Activated CD4-positive, alpha-beta T cell treated with anti-CD3 and anti-CD28 coated beads for 48 hours (primary cell): Measurements from ENCODE around the gene RAB1A.

Experiments
- DNase-seq: peaks from one replicate; pipeline ENCODE4 v3.0.0-alpha.2; 2020

The RAB1A gene

DNA sequence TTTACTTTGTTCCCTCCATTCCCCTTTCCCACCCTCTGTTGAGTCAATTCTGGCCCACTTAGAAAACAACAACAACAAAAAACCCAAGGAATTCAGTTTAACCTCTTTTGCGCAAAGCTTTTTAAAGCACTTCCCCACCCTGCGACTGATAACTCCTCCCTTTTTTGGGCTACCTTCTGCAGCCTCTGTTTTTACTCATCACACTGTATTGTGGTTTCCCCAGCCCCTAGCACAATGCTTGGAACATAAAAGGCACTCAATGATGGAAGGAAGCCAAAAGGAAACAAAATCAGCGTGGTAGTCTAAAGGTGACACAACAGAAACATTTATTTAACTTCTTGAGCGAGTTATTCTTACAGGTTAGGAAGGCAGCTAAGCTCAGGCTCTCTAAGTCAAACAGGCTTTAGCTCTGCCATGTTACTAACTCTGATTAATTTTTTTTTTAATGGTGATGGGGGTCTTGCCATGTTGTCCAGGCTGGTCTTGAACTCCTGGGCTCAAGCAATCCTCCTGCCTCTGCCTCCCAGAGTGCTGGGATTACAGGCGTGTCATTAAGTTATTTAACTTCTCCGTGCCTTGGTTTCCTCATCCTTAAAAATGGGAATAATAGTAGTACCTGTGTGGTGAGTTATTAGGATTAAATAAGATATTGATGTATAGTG, 72.4 kb downstream of the RAB1A start:
- peak; percentile 62 for DNase-seq

GRCh38 chr2:65057054-65057375, 72.9 kb downstream of the RAB1A start:
- DNase-seq: no peak

DNA sequence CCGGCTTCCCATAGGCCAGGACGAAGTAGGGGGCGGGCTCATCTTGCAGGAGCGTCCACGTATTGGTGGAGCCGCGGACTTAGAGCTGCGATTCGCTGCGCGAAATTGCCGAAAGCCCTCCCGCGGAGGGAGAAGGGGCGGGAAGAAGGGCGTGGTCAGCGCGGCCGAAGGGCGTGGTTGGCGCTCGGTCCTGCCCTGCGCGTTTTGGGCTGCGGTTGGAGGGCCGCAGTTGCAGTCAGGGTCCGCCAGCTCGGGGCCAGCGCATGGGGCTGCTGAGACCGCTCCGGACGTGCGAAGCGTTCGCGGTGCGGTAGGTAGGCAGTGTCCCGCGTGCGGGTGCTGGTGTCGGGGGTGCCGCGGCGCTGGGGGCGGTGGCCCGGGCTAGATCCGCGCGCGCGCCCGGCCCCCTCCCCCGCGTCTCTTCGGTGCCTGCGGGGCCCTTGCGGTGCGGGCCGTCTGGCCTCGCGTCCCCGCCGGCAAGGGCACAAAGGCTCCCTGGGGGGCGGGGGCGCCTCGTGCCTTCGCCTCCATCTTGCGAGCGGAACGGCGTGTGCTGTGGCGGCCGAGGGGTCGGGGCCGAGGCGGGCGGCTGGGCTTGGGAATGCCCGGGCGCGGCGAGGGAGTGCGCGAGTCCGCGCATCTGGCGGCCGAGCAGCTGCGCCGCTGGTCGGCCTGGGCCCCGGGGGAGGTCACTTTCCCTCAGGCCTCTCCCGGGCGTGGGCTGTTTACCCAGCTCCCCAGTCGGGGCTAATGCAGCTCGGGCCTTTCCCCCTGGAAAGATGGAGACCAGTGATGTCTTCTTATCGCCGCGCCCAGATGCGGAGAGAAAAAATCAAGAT, 73.5 kb downstream of the RAB1A start, which contains the start of gene CEP68:
Gene CEP68 (plus strand): TSS at position 202 of the 839 bp plus-strand sequence. CDS start 13,029 bp downstream, outside the sequence.
- peak; percentile 98 for DNase-seq

DNA sequence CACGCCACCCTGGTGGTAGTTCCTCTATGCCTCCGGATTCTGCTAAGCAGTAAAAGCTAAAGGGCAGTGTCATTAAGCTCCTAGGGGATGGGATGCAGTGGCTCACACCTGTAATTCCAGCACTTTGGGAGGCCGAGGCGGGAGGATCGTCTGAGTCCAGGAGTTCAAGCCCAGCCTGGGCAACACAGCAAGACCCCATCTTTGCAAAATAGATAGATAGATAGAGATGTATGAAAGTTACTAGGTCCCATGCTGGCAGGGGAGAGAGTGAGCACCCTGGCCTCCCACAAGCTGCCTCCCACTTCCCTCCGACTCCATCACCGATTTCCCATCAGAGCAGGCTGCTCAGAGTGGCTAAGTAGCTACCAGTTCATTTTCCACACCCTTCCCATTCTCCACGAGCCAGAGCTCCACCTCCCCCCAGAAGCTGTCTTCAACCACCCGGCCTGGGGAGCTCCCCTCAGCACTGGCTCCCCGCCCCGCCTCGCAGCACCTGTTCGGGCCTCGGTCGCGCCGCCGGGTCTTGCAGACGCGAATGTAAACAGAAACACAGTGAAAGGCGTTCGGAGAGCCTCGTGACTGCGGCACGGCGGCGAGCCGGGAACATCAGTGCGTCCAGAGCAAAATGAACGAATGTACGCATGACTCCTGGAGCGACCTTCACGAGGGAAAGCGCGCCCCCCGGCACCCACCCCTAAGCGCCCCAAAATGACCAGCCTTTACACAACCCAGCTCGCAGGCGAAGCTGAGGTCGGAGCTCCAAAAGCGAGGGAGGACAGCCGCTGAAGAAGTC, 74.3 kb downstream of the RAB1A start:
- DNase-seq: peak; percentile 70

DNA sequence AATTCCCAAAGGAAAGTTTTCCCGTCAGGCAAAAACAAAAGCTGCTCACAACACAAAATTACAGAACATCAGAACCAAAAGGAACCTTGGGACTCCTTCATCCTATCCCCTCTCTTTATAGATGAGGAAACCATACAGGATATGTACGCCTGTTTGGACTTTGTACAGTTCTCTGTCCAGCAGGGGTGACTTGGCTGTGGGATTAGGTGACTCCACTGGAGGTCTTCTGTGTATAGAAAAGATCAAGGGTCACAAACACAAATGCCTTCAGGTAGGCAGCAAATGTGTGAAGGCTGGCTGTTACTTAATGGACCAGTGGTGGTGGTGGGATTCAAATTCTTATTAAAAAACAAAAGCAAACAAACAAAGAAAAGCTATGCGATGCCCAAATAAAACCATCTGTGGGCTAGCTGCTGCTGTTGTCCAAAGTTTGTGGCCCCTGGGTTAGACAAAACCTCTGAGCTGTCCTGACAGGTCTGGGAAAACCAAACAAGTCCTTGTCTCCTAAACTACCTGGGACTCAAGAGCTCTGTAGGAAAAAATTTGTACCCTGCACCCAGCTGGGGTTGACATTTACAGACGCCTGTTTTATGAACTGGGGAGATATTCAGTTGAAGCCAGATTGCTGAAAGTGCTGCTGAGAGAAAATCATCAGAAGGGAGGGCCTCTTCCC, 75.0 kb downstream of the RAB1A start:
- no peak for DNase-seq

DNA sequence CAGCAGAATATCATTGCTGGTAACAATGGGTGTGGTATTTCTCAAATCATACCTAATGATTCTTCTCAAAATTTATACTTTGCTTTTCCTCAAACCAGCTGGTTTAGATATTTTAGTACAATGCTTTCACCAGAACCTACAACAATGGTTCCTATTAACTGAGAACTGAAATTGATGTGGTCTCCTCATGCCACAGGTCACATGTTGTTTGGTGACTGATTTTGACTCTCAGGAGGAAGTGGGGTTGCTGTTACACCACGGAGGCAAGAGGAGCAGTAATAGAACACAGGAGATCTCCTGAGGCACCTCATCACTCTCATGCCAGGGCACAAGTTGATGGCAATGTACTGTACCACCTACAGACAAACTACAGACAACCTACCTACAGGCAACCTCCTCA, 76.7 kb downstream of the RAB1A start:
- peak; percentile 41 for DNase-seq

GRCh38 chr2:65050931-65051330, 79.0 kb downstream of the RAB1A start:
- no peak for DNase-seq

DNA sequence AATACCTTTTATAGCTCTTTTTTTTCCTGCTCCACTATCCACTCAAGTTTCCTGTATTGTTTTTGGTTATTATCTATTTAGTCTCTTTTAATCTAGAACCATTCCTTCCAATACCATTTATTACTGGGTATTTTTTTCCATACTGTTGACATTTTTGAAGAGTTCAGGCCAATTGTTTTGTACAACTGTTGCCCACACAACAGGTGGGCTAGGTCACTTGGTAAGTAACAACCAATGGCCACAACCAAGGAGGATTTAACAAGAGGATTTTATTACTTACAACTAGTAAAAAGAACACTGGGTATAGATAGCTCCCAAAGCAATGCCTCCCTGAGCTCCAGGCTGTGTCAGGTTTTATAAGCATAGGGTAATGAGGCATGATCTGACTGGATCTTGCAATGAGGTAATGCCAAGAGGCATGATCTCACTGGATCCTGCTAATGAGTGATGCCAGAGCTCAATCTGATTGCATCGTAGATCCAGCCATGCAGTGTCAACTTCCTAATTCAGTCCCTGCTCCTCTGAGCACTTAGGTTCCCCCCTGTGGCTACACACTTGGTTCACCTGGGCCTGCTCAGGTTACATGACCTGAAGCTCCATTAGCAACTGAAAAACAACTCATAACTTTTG, 80.8 kb downstream of the RAB1A start:
- DNase-seq: no peak

DNA sequence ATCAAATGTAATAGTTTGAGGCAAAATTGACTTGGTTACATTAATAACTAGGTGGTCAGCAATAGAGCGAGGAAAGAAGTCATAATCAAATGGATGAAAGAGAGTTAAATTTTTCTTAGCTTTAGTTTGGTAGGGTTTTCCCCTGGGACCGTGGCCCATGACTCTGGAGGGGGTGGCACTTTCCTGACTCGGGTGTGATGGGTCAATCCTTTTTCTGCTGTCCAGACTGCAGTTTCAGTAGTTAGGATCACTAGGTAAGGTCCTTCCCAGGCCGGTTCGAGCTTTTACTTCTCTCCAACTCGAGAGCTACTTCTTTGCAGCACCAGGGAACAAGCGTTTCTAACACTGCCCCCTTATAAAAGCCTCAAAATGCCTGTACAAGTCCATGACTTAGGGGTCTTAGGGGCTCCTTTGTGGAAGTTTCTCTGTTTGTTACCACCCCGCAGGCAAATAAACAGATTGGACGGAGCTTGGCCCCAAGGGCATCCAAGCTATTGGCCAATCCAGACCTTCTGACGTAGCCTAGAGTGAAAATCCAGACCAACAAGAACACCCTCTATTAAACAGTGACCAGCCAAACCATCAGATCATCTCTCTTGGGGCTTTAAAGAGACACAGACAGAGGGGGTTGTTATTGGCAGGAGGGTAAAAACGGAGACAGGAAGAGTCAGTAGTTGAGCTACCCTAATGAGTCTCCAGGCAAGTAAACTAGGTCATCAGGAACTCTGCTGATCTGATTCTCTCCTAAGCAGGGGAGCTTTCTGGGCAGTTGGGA, 83.1 kb downstream of the RAB1A start:
- DNase-seq: no peak

- DNase-seq: no peak
Observed at GRCh38 chr2:65045651-65046050, 84.3 kb downstream of the RAB1A start.

DNA sequence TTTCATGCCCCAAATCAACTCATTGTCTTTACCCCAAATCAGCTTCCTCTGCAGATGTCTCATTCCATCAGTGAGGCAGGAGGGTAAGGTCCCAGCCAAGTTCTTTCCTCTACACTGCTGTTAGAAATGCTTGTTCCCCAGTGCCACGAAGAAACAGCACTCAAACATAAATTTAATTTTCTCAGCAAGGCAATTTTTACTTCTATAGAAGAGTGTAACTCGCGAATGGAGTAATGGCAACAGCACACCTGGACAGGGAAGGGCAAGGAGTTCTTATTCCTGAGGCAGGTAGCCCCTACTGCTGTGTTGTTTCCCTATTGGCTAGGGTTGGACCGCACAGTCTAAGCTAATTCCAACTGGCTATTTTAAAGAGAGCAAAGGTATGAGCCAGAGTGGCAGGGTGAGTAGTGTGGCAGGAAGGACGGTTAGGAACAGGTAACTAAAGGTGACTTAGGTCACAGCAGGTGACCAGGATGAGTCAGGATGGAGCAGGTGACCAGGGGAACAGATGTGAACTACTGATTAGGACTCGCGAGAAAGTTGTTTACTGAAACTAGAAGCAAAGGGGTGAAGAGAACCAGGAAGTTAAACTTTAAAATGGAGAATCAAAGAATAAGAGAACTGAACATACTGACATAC, 85.7 kb downstream of the RAB1A start:
- DNase-seq: no peak

GRCh38 chr2:65043001-65043400, 86.9 kb downstream of the RAB1A start:
- no peak for DNase-seq

- DNase-seq: peak; percentile 83
Observed at GRCh38 chr2:65040400-65041261, 89.3 kb downstream of the RAB1A start.

- no peak for DNase-seq
Observed at GRCh38 chr2:65039640-65040039, 90.3 kb downstream of the RAB1A start.

GRCh38 chr2:65037178-65037577, 92.7 kb downstream of the RAB1A start:
- DNase-seq: no peak
